ENCODE measurements around the gene OR2AG1.

Gene OR2AG1

DNA sequence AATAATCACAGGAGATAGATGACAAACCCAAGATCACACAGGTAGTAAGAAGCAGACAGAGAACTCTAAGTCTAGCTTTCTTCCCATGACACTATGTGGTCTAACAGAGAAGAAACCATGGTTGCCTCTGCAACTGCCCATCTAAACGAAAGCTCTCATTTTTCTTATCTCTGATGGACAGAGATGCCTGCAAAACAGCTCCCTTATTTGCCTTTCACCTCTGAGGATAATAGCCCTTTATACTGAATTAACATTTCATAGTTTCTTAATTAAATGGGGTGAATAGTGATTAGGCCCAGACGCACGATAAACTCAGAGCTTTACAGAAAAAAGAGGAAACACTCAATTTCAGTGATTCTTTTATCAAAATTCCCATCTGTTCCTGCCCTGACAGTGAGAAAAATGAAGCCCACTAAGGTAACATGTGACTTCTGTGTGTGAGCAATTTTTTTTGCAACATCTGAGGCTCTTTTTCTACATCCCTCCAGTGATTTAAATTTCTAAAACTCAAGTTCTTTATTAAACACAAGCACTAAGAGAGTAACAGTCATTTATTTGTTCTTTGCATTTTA, 35.6 kb upstream of the OR2AG1 start:
- in situ Hi-C loops (cut with HindIII; ENCODE audit: low sequenced_read_pairs) = no loop called here
- no peak for TF ChIP-seq CTCF (IDR thresholded peaks at IDR 0.05; ENCODE audit: low read depth, low read length, missing control alignments)
- DNase-seq (ENCODE audit: low read depth) = no peak
- H3K4me3 ChIP-seq (ENCODE audit: low read depth, low read length) = no peak overlapping the region

GRCh38 chr11:6755303-6755952, 27.4 kb upstream of the OR2AG1 start:
- peak; percentile 95 for TF ChIP-seq CTCF (IDR thresholded peaks at IDR 0.05; ENCODE audit: low read depth, low read length, missing control alignments)
- in situ Hi-C loops (cut with HindIII; ENCODE audit: low sequenced_read_pairs) = no loop called here
- DNase-seq (ENCODE audit: low read depth) = no peak
- no peak overlapping the region for H3K4me3 ChIP-seq (ENCODE audit: low read depth, low read length)

DNA sequence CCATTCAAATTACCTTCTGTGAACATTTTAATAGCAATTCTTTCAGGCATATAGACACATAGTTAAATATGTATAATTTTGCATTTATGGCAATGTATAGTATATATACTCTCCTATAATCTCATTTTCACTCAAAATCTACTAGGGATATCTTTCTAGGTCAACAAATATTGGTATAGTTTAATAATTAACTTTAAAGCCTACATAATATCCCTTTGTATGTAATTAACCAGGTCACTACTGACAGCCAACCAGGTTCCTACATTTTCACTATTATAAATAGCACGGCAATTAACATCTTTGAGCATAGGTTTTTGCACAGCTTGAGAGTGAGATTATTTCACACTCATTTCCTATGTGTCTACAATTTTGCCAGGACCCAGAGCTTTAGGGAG, 26.9 kb upstream of the OR2AG1 start:
- no peak for DNase-seq (ENCODE audit: low read depth)
- in situ Hi-C loops (cut with HindIII; ENCODE audit: low sequenced_read_pairs) = no loop called here
- TF ChIP-seq CTCF (IDR thresholded peaks at IDR 0.05; ENCODE audit: low read depth, low read length, missing control alignments) = no peak
- H3K4me3 ChIP-seq (ENCODE audit: low read depth, low read length) = no peak overlapping the region

GRCh38 chr11:6757373-6757967, 25.4 kb upstream of the OR2AG1 start:
- in situ Hi-C loops (cut with HindIII; ENCODE audit: low sequenced_read_pairs) = no loop called here
- peak; percentile 37 for DNase-seq (ENCODE audit: low read depth)
- peak; percentile 80 for TF ChIP-seq CTCF (IDR thresholded peaks at IDR 0.05; ENCODE audit: low read depth, low read length, missing control alignments)
- no peak overlapping the region for H3K4me3 ChIP-seq (ENCODE audit: low read depth, low read length)

DNA sequence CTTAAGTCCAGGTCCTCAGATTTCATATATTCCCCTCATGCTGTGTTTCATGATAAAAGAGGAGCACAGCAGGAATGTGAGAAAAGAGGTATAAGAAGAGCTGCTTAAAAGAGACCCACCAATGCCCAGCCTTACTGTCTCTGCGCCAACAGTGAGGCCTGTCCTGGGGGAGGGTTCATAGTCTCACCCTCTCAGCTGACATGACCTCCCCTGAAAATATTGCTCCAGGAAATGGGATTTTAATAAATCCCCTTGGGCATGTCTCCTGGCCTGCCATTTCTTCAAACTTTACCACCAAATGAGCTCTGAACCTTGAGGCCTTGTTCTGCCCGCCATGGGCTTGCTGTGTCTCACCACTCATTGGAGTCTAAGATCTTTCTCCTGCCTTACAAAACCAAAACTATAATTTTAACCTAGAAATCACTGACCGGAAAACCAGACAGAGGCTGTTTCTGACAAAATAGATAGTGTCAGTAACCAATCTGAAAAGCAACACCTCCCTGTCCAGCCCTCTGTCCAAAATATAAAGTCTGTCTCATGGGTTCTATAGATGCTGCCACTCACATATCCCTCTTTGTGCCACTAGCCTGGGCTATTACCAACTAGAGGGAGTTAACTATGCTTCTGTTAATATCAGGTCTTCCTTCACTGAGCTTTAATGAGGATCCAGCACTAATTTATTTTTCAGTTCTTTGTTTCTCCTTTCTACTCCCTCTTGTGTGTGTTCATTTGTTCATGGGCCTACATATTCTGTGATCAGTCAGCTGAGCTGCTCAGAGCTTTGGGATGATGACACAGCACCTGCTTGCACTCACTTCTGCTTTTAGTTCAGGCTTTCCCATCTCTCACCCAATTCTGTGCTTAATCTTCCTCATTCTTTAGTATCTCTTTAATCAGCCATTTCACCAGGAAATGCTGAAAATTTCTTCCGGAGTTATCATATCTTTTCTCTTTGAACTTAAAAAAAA, 10.6 kb upstream of the OR2AG1 start, which contains the start of gene OR2AG2:
Gene OR2AG2, minus strand, starts transcription at position 51 of the 968 bp plus-strand sequence. CDS start 3,019 bp downstream, outside the sequence.
- no peak for DNase-seq (ENCODE audit: low read depth)
- in situ Hi-C loops (cut with HindIII; ENCODE audit: low sequenced_read_pairs) = no loop called here
- no peak within 1 kb of the TSS for H3K4me3 ChIP-seq (ENCODE audit: low read depth, low read length)
- no peak for TF ChIP-seq CTCF (IDR thresholded peaks at IDR 0.05; ENCODE audit: low read depth, low read length, missing control alignments)

GRCh38 chr11:6778518-6778917, 4.3 kb upstream of the OR2AG1 start:
- no peak for DNase-seq (ENCODE audit: low read depth)
- H3K4me3 ChIP-seq (ENCODE audit: low read depth, low read length) = no peak overlapping the region
- in situ Hi-C loops (cut with HindIII; ENCODE audit: low sequenced_read_pairs) = no loop called here
- TF ChIP-seq CTCF (IDR thresholded peaks at IDR 0.05; ENCODE audit: low read depth, low read length, missing control alignments) = no peak

Data from astrocyte of the cerebellum (primary cell).